Mononuclear cell (primary cell): ENCODE data around the gene MAP4K5. TPM values are rescaled to one million over a fixed set of nuclear protein-coding genes. Genes with fewer than 3 reads are reported as not detected.
"Not testable (repeated sequence)": the region's sequence is repeated elsewhere in the genome, so short reads cannot be mapped to it uniquely, and the experiment has no call there.

ENCODE experiments used
- H3K27me3 ChIP-seq: 2 replicates; pipeline ENCODE4 v1.6.0; 2011; ENCODE audit warnings: low read length, control low read depth; ENCODE audit not compliant: insufficient read depth
- H3K4me1 ChIP-seq: 2 replicates; pipeline ENCODE4 v1.5.1; 2011; ENCODE audit warnings: mild to moderate bottlenecking, low read length, control low read depth; ENCODE audit not compliant: insufficient read depth
- H3K4me3 ChIP-seq: 2 replicates; pipeline ENCODE4 v1.5.1; 2011; ENCODE audit warnings: mild to moderate bottlenecking, low read length, moderate library complexity
- H3K9me3 ChIP-seq: 2 replicates; pipeline ENCODE4 v1.5.1; 2011; ENCODE audit warnings: low read depth, mild to moderate bottlenecking, control low read depth, low read length
- total RNA-seq: library from RNA; depleted of rRNA; stranded (reverse); fragments of >200 nt; gene quantifications from one replicate; pipeline ENCODE4 v1.2.3, GENCODE V29; 2012

MAP4K5 gene
- total RNA-seq = 53.0 TPM

DNA sequence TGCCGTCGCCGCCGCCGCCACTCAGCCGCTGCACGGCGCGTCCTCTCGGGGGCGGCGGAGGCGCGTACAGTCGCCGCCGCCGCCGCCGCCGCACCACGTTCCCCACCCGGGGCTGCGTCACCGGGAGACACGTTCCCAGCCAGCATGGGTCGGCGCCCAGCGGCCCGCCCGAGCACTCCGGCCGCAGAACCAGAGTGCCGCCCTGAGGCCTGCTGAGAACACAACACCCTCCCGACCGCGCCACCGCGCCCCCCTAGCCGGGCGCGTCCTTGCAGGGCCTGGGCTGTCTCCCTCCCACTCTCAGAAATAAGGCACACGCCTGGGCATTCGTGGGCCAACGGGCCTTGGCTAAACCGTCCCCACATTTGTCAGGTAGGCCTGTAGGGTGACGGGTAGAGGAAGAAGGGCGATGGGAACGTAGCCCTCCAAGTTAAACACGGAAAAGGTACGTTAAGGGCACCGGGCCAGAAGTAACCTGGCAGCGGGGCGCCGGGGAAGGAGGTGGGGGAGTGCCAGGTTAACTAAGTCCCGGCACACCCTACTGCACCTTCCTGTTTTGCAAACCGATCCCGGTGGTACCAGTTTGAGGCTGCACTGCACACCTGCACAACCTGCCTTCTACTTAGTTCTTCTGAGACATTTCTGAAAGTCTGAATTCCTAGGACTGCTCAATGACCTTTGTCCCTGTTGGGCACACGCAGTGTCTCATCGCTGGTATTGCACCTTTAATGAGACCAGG, at the start of gene MAP4K5:
Gene MAP4K5, minus strand, starts transcription at position 68 of the 739 bp plus-strand sequence. CDS start 520 bp downstream, outside the sequence.
- H3K27me3 ChIP-seq = no peaks in the 10 kb centered on the region
- H3K4me3 ChIP-seq = peak within 1 kb of the TSS; percentile 74
- H3K4me1 ChIP-seq = peaks cover 30% of the 10 kb centered on the region
- no peaks in the 10 kb centered on the region for H3K9me3 ChIP-seq

DNA sequence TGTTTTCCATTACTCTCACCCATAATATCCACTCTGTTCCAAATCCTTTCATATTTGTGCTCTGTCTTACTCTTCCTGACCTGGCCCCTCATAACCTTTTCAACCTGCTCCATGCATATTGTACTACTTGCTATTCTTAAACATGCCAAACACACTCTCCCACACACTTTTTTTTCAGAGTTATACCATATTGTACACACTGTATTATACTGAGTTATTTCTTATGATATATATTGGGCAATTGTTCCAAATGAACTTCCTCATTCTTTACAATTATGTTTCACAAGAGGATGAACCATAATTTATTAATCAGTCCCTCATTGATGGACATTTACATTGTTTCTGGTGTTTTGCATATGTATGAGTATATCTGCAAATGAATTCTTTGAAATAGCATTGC, 46.1 kb upstream of the MAP4K5 start:
- H3K9me3 ChIP-seq = no peaks in the 10 kb centered on the region
- no peak overlapping the region for H3K4me3 ChIP-seq
- peaks cover 2% of the 10 kb centered on the region for H3K27me3 ChIP-seq
- H3K4me1 ChIP-seq = no peaks in the 10 kb centered on the region

DNA sequence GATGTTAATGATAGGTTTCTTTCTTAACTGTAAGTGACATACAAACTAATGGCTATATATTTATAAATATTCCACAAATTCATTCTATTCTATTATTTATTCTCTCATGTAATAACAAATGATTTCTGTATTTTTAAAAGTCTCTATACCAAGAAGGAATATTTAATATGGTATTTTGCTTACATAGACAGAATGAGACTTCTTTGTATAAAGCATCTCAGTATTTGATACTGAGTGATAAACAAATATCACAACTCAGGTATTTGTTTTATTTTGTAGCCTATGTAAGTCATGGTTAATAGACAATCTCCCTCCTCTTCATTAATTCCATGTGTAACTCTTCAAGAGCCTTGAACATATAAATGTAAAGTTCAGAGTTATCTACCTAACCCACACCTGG, 45.6 kb upstream of the MAP4K5 start:
- Histone ChIP-seq H3K9me3 (no peaks in the 10 kb centered on the region), H3K4me3 (no peak overlapping the region), H3K4me1 (no peaks in the 10 kb centered on the region), H3K27me3 (peaks cover 2% of the 10 kb centered on the region)

DNA sequence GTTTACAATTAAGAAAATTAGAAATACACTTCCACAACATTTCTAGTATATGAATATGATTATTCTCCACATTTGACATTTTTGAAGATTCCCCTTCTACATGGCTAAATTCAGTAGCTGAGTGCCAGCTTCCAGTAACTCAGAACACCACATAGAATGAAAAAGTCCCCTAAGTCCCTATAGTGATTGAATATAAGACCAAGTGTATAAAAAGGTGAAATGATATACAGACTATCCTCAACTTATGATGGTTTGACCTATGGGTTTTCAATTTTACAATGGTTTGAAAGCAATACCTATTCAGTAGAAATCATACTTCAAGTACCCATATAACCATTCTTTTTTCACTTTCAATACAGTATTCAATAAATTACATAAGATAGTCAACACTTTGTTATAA, 43.4 kb upstream of the MAP4K5 start:
- H3K9me3 ChIP-seq = peaks cover 12% of the 10 kb centered on the region
- H3K27me3 ChIP-seq = peaks cover 2% of the 10 kb centered on the region
- H3K4me3 ChIP-seq = no peak overlapping the region
- no peaks in the 10 kb centered on the region for H3K4me1 ChIP-seq

DNA sequence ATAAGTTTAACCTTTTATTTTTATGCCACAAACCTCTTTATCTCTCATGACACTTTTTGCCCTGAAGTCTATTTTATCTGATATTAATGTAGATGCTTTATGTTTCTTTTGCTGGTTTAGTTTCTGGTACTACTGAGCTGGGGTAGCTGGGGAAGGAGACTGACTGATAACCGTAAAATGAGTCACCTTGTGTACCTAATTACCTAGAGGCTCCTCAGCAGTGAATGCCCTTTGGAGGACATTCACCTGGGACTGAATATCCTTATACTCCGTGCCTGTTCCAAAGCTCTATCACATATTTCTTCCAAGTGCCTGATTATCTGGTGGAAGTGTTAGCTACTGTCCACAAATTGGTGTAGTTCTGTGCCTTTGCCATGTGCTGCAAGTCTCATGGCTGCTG, 41.5 kb upstream of the MAP4K5 start:
- H3K9me3 ChIP-seq = peaks cover 31% of the 10 kb centered on the region
- no peak overlapping the region for H3K4me3 ChIP-seq
- no peaks in the 10 kb centered on the region for H3K4me1 ChIP-seq
- H3K27me3 ChIP-seq = no peaks in the 10 kb centered on the region

DNA sequence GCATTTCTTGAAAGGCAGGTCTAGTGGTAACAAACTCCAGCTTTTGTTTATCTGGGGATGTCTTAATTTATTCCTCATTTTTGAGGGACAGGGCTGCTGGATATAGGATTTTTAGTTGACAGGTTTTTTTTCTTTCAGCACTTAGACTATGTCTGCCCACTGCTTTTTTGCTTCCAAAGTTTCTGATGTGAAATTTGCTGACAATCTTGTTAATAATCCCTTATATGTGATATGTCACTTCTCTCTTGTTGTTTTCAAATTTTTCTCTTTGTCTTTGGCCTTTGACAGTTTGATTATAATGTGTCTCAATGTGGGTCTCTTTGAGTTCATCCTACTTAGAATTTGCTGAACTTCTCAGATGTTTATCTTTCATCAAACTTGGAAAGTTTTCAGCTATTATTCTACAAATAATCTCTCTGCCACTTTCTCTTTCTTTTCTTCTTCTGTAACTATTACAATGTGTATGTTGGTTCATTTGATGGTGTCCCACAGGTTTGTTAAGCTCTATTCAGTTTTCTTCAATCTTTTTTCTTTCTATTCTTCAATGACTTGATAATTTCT, 37.4 kb upstream of the MAP4K5 start:
- H3K4me1 ChIP-seq = no peaks in the 10 kb centered on the region
- no peak overlapping the region for H3K4me3 ChIP-seq
- H3K9me3 ChIP-seq = peaks cover 36% of the 10 kb centered on the region
- H3K27me3 ChIP-seq = no peaks in the 10 kb centered on the region

DNA sequence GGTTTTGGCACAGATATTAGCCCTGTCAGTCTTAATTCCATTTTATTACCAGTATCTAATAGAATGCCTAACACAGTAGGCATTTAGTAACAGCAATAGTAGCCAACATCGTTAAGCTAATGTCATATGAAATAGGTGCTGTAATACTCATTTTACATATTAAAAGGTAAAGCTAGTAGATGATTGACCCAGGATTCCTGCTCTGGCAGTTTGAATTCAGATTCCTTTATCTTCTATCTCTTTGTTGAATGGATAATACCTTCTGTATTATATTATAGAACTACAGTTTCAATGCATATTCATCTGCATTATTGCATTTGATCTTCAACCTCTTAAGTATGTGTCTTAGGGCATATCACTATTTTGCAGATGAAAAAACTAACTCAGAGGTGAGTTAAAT, 30.5 kb upstream of the MAP4K5 start:
- H3K27me3 ChIP-seq = peaks cover 28% of the 10 kb centered on the region
- peaks cover 16% of the 10 kb centered on the region for H3K4me1 ChIP-seq
- no peak overlapping the region for H3K4me3 ChIP-seq
- no peaks in the 10 kb centered on the region for H3K9me3 ChIP-seq

DNA sequence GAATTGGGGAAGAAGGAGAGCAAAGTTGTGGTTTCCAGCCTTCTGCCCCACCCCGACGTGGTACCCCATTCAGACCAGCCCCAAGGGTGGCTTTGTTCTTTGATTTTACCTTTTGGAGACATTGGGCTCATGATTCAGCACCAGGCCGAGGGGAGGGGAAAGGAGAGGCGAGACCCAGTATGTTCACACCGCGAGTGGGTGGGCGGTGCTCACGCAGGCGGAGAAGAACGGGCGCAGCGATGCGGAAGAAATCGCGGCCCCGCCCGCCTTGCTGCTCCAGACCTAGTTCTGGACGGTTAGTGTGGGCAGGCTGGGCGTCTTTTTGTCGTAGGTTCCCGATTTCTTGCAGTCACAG, 28.5 kb upstream of the MAP4K5 start:
- H3K4me3 ChIP-seq = peak overlapping the region; percentile 50
- H3K27me3 ChIP-seq = peaks cover 35% of the 10 kb centered on the region
- peaks cover 16% of the 10 kb centered on the region for H3K4me1 ChIP-seq
- no peaks in the 10 kb centered on the region for H3K9me3 ChIP-seq

DNA sequence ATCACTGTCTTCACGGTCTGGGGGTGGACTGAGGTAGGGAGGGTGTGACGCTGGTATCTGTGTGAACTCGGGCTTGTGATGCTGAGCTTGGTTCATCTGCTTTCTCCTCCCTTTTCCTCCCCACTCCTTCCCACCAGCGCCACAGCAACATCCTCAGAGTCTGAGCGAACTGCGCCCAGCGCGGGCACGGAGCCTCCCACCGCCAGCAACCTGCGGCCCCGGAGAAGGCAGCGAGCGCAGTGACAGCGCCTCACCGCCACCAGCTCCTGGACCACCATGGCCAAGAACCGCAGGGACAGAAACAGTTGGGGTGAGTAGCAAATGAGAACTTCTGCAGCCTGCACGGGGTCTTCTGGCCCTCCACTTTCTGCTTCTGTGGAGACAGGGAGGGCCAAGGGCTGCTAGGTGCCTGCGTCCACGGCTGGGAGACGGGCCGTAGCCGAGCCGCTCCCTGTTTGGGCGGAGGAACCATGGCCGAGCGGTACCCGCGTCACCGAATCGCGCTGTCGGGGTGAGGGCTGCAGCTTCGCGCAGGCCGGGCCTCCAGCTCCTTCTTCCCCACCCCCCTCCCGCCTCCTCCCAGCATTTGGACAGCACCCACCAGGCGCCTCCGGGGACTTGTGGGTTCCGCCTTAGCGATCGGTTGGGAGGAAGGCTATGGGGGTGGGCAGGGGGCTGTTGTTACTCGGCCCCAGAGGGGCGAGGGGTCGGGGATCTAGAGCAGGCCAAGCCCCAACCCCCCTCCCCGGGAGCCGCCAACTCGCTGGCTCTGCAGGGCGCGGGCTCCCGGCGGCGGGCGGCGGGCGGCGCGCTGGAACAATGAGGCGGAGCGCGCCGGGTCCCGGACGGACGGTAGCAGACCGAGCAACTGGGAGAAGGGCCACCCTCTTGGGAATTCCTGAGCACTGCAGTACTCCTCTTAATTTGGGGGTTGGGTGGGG, 27.9 kb upstream of the MAP4K5 start, which contains the start of gene ATL1:
Gene ATL1, plus strand, starts transcription at position 156 of the 941 bp plus-strand sequence. Its CDS starts 121 bp downstream, at position 277.
- Histone ChIP-seq H3K9me3 (no peaks in the 10 kb centered on the region), H3K4me3 (peak within 1 kb of the TSS; percentile 50), H3K27me3 (peaks cover 35% of the 10 kb centered on the region), H3K4me1 (peaks cover 16% of the 10 kb centered on the region)

DNA sequence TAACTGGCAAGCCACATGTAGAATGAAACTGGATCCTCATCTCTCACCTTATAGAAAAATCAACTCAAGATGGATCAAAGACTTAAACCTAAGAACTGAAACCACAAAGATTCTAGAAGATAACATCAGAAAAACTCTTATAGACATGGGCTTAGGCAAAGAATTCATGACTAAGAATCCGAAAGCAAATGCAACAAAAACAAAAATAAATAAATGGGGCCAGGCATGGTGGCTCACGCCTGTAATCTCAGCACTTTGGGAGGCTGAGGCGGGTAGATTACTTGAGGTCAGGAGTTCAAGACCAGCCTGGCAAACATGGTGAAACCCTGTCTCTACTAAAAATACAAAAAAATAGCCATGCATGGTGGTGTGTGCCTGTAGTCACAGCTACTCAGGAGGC, 20.4 kb upstream of the MAP4K5 start:
- H3K27me3 ChIP-seq = peaks cover 13% of the 10 kb centered on the region
- H3K9me3 ChIP-seq, H3K4me1 ChIP-seq, H3K4me3 ChIP-seq: not testable (repeated sequence)

DNA sequence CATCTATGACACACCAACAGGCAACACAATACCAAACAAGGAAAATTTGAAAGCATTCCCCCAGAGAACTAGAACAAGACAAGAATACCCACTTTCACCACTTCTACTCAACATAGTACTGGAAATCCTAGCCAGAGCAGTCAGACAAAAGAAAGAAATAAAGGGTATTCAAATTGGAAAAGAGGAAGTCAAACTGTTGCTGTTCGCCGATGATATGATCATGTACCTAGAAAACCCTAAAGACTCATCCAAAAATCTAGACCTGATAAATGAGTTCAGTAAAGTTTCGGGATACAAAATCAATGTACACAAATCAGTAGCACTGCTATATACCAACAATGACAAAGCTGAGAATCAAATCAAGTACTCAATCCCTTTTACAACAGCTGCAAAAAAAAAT, 19.5 kb upstream of the MAP4K5 start:
- H3K4me1 ChIP-seq = no peaks in the 10 kb centered on the region
- H3K9me3 ChIP-seq = no peaks in the 10 kb centered on the region
- H3K4me3 ChIP-seq = no peak overlapping the region
- H3K27me3 ChIP-seq = peaks cover 10% of the 10 kb centered on the region

DNA sequence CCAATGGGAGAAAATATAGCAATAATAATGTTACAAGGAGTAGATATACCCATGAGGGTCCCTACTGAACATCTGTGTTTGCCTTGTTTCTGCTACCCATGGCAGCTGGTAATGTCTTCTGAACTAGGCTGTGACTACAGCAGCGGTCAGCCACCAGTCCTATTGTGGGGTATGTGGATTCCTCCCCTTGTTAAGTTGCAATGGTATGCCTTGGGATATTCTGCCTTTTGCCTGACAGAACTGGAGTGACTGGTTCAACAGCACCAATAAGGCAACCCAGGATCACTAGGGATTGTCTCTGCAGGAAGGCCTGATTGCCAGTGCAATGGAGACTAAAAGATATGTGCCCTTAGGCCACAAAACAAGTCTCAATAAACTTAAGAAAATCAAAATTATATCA, 17.9 kb upstream of the MAP4K5 start:
- Histone ChIP-seq H3K9me3 (no peaks in the 10 kb centered on the region), H3K27me3 (peaks cover 6% of the 10 kb centered on the region), H3K4me1 (no peaks in the 10 kb centered on the region), H3K4me3 (no peak overlapping the region)

DNA sequence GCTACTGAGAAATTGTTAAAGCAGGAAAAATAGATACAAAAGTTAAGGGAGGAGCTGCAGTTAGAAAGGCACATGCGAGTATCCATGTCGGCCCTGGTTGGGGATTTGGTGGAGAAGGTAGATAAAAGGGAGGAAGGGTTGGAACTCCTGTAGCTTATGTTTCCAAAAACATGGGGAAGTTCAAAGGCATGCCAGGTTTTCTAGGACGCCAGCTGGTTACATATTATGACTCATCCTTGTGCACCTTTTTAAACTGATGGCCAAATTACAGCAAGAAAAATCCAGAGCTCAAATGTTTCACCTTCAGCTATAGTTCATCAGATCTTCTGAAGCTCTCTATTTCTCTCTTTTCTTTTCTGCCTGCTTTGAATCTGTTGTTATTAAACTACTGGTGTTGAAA, 13.2 kb upstream of the MAP4K5 start:
- Histone ChIP-seq H3K9me3 (no peaks in the 10 kb centered on the region), H3K27me3 (no peaks in the 10 kb centered on the region), H3K4me3 (no peak overlapping the region), H3K4me1 (no peaks in the 10 kb centered on the region)

DNA sequence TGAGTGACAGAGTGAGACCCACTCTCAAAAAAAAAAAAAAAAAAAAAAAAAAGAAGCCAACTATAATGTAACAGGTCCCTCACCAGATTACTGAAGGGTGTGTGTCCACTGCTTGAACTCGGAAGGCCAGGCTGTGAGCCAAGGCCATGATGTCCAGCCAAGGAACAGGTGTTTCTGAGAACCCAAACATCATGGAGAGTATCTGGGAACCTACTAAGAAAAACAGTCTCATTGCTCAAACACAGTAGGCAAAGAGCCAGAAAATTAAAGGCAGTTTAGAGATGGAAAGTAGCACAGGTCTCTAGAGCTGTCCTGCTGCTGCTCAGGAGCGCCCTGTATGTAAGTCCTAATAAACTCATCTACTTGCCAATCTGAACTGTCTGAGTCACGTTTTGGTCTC, 12.5 kb upstream of the MAP4K5 start:
- H3K4me3 ChIP-seq = no peak overlapping the region
- H3K27me3 ChIP-seq = no peaks in the 10 kb centered on the region
- H3K4me1 ChIP-seq = no peaks in the 10 kb centered on the region
- no peaks in the 10 kb centered on the region for H3K9me3 ChIP-seq

DNA sequence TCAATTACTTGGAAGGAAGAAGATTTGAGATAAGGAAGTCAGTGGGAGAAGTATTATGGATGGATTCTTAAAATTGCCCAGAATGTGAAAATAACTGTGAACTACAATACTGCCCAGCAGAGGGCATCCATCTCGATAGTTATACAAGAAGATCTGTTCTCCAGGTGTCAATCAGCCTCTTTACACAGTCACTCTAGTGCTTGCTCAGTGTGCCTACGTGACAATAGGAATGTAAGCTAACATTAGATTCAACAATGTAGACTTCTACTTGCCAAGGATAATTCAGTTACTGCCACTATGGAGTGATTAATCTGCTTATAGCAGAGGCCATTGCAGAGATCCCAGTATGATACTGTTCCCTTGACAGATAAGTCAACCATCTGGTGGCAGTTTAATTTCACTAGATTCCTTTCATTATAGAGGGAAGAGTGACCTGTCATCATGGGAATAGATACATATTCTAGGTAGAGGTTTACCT, 10.6 kb upstream of the MAP4K5 start:
- Histone ChIP-seq H3K4me3 (no peak overlapping the region), H3K9me3 (no peaks in the 10 kb centered on the region), H3K4me1 (no peaks in the 10 kb centered on the region), H3K27me3 (no peaks in the 10 kb centered on the region)
